Skeletal muscle cell (primary cell): ENCODE data around the gene MYH15.
A peak's percentile ranks its signal among the peaks of the same experiment; 100 is the strongest.

Source experiments
- DNase-seq: peaks from one replicate; pipeline ENCODE4 v3.0.0-alpha.2; 2010; ENCODE audit warnings: low read depth
- H3K4me3 ChIP-seq: 2 replicates; pipeline ENCODE4 v1.5.1; 2011; ENCODE audit warnings: low read depth, mild to moderate bottlenecking, control low read depth, low read length, moderate library complexity

Gene MYH15

DNA sequence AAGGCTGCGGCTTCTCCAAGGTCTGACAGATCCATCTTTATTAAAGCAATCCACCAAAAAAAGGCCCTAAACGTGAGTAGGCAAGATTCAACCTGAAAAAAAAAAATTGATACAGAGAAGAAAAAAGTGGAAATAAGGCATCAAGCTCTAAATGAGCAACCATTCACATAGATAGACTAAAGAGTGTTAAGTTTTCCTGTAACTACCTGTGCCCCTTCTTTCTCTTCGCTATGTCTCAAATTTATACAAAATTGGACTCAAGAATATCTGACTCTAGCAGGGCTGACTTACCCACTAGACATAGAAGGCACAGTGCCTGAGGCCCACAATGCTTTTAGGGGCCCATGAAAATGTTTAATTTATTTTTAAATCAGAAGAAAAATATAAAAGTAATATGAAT is at the start of gene MYH15:
TSS of gene MYH15 (minus strand) at position 101 of the 400 bp plus-strand sequence. CDS start at position 35, 66 bp downstream.
- H3K4me3 ChIP-seq = no peak within 1 kb of the TSS
- no peak for DNase-seq

DNA sequence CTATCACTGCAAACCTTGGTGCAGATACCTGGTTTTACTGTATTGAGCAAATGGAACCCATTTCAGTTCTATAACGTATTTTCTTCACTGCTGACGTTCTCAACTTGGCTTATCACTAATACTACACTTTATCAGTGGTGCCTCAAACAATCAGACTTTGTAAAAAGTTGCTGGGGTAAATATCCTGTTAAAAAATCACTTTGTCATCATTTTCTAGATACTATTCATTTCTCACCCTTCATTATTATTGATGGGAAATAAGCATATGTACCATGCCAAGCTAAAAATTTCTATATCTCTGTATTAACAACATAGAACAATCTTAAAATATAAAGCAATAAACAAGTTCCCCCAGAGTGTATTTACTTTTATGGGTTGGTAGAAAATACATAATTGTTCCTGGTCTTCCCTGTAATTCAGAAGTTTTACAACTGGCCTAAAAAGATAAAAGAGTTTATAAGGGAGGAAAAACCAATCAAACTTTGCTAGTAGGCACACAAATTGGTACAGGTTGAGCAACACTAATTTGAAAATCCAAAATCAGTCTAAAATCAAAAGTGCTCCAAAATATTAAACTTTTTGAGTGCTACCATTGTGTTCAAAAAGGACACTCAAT is 45.7 kb upstream of the MYH15 start:
- no peak for DNase-seq
- H3K4me3 ChIP-seq = no peak overlapping the region

- DNase-seq = no peak
These were observed 44.6 kb upstream of the MYH15 start for GRCh38 chr3:108554913-108555571.

DNA sequence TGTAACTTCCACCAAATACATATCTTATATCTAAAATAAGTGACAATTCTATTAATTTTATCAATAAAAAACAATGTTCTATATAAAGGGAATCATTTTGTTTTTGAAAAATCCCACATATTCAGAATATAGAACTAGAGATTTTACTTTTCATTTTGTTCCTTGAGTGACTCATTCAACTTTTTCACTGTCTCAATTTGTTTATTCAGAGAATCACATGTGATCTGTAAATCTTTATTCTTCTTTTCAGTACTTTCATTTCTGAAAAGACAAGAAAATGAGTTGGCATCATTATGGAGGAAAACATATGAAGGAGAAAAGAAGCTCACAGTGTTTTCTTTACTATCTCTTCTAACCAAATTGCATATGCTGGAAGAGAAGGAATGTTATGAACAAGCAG is 43.8 kb upstream of the MYH15 start:
- no peak for DNase-seq

More at GRCh38 chr3:108554913-108555571, 44.6 kb upstream of the MYH15 start:
- H3K4me3 ChIP-seq = no peak overlapping the region

GRCh38 chr3:108552267-108553159 is 42.1 kb upstream of the MYH15 start:
- H3K4me3 ChIP-seq = no peak overlapping the region
- no peak for DNase-seq

More for the DNA sequence above, 43.8 kb upstream of the MYH15 start:
- no peak overlapping the region for H3K4me3 ChIP-seq

- no peak overlapping the region for H3K4me3 ChIP-seq
These were observed 38.5 kb upstream of the MYH15 start for GRCh38 chr3:108548886-108549285.

DNA sequence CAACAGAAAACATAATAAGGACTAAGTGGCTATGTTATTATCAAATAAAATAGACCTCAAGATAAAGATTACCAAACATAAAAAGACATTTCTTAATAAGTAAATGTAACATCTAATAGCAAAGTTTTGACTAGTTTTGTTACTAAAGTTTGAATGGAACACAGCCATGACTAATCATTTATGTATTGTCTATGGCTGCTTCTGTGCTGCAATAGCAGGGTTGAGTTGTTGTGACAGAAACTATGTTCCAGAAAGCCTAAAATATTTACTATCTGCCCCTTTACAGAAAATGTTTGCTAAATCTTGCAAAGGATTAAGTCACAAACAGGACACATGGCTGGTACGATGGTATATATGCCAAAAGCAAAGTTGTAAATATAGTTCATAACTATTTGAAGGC is 37.9 kb upstream of the MYH15 start:
- DNase-seq = no peak
- H3K4me3 ChIP-seq = no peak overlapping the region

More at GRCh38 chr3:108548886-108549285, 38.5 kb upstream of the MYH15 start:
- DNase-seq = no peak

DNA sequence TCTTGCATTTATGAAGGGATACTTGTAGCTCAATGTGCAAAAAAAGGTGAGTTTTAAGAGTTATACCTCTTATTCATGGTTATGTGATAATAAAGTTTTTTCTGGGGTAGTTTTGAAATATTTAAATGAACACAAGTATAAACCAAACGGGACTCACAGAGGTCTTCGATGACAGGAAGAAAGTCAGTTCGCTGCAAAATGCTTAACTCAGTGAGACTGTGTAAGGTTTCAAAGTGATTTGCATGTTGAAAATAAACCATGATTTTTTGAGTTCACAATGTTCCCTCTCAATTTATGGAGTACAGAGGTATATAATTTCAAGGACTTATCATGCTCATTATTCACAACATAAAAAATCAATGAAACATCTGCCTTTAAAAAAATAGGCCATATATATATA is 36.3 kb upstream of the MYH15 start:
- no peak for DNase-seq
- no peak overlapping the region for H3K4me3 ChIP-seq

DNA sequence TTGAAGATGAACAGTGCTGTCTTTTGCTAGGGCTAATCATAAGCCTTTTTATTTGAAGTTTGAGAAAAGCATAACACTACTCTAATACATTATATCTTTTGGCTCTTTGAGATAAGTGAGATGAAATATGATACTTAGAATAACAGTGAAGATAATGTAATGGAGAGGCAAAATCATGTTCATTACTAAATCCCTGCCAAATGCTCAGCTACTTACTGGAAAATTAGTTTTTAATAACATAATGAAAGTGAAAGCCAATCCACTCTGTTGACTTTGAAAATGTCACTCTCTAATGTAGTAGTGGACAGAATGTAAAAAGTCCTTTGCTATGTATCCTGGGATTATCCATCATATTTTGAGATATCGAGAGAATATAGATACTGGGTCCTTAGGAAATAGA is 35.9 kb upstream of the MYH15 start:
- no peak overlapping the region for H3K4me3 ChIP-seq
- no peak for DNase-seq

- no peak overlapping the region for H3K4me3 ChIP-seq
- no peak for DNase-seq
These were observed 27.7 kb upstream of the MYH15 start for GRCh38 chr3:108538083-108538482.

DNA sequence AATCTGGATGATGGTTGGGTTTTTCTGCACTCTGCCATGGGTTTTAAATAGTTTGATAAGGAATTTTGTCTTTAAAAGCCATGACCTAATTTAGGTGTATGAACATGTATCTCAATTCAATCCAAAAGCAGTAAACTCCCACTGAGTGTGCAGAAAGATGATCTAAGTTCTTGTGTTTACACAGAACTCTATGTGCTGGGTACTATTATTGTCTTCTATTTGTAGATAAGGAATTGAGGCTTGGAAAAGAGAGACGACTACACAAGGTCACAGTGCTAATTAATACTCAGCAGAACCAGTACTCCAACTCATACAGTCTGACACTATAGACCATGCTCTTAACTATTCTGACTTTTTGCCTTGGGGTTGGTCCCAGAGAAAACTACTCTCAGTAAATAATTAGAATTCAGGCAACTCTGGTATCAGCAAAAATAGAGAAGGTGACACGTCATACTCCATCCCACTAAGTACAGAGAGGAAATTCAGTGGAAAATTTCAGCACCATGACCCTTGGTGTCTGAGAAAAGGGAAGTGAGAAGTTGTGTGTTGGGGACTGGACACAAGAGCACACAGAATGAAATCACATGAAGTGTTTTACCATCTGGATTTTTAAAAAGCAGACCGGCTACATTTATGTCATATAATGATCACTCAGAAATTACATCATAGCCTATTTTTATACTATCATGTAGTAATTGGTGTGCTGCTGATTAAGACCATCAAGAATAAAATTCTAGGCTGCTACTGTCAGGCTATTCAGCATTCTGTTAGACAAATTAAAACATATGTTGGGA is 18.3 kb upstream of the MYH15 start:
- H3K4me3 ChIP-seq = no peak overlapping the region
- no peak for DNase-seq

DNA sequence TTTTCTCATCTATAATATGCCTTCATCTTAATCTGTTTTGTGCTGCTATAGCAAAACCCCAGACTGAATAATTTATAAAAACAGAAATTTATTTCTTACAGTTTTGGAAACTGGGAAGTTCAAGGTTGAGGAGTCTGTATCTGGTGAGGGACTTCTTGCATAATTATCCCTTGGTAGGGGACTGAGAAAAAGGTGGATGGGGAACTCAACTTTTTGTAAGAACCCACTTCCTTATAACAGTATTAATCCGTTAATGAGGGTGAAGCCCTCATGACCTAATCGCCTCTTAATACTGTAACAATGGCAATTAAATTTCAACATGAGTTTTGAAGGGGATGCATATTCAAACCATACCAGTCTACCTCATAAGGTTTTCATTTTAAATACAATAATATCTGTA is 17.4 kb upstream of the MYH15 start:
- no peak for DNase-seq
- no peak overlapping the region for H3K4me3 ChIP-seq

GRCh38 chr3:108527109-108527508 is 16.7 kb upstream of the MYH15 start:
- H3K4me3 ChIP-seq = no peak overlapping the region
- no peak for DNase-seq

DNA sequence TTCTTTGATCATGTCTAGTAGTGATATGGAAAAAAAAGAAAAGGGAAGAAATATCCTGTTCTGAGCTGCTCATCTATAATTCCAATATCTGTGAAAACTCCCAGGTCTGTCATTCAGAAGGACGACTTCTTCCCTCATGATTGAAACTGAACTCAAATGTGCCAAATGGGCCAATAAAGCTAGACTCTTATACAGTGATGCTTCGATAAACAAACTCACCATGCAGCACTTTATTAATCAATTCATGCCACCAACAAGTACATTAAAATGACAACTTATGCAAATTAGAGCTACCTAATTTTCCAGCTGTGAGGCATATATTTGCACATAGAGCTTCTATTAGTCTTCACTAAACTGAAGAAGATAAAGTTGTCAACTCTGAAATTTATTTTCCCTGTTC is 15.6 kb upstream of the MYH15 start:
- no peak for DNase-seq
- H3K4me3 ChIP-seq = no peak overlapping the region

- DNase-seq = no peak
- H3K4me3 ChIP-seq = no peak overlapping the region
These were observed 14.9 kb upstream of the MYH15 start for GRCh38 chr3:108525256-108525655.

GRCh38 chr3:108524537-108524936 is 14.1 kb upstream of the MYH15 start:
- no peak overlapping the region for H3K4me3 ChIP-seq
- no peak for DNase-seq

DNA sequence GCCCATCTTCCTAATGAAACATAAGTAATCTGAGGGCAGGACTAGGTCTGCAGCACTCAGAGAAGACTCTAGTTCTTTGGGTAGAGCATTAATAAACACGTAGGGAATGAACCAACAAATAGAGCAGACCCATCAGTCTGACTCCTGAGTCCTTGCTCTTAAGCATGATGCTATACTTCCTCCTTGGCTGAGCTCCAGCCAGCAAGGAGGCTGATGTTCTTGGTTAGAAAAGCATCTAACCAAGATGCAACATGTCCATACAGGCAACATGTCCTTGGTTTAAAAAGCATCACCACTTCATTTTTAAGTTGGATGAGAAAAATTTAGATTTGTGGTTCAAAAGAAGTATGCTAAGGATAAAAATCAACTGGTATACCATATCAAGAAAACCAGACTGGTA is 8.5 kb upstream of the MYH15 start:
- peak; percentile 12 for DNase-seq
- no peak overlapping the region for H3K4me3 ChIP-seq

- H3K4me3 ChIP-seq = no peak overlapping the region
- DNase-seq = no peak
These were observed 6.5 kb upstream of the MYH15 start for GRCh38 chr3:108516881-108517280.

DNA sequence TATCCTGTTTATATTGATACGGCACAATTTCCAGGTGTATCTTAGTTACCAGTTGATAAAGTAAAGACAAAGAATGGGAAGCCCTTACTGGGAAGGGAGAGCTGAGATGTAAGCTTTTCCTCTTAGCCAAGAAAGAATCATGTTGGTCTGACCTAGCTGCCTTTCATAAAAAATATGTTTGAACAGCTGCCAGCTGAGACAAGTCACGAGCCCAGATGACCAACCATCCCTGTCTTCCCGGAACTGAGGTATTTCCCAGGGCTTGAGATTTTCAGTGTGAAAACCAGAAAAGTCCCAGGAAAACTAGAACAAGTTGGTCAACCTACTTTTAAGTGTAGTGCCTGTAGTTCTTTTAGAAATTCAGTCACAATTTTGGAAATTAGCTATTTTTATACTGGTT is 3.6 kb upstream of the MYH15 start:
- peak; percentile 4 for DNase-seq
- H3K4me3 ChIP-seq = no peak overlapping the region

GRCh38 chr3:108512671-108513070 is 2.3 kb upstream of the MYH15 start:
- DNase-seq = no peak
- H3K4me3 ChIP-seq = no peak overlapping the region
